ENCODE results near the gene PRR18. TPM values are rescaled to one million over a fixed set of nuclear protein-coding genes. Genes with fewer than 3 reads are reported as not detected.

Gene PRR18
- total and polyA plus RNA-seq, 2 of the 13 experiments (the other 11 are each of a cell fraction or from before 2014, with no cell fraction given), result 0.04 TPM

- Histone ChIP-seq H3K9me3 (ENCODE audit: low read length) (peaks cover 12% of the 10 kb centered on the region; the same call in 1 of the 2 replicates), H4K20me1 (ENCODE audit: insufficient read depth, low read length) (no peaks in the 10 kb centered on the region), H3K4me3 (replicated peaks in 1 of 3; ENCODE audit: insufficient read depth in 1 of 3, low read depth in 2 of 3, low read length in 3 of 3) (peak overlapping the region in 2 of 3 experiments; percentile 21 to 37; a peak in 3 of 6 replicates), H3K79me2 (ENCODE audit: insufficient read depth, low read length) (no peaks in the 10 kb centered on the region), H3K36me3 (replicated peaks in 1 of 2; ENCODE audit: control insufficient read depth in 1 of 2, insufficient read depth in 2 of 2, low read length in 2 of 2) (no peaks in the 10 kb centered on the region), H3K4me2 (ENCODE audit: low read depth, low read length) (peak overlapping the region; percentile 62), H3K4me1 (ENCODE audit: insufficient read depth, low read length) (peaks cover 72% of the 10 kb centered on the region), H3K9ac (ENCODE audit: insufficient read depth, low read depth, low read length) (peak overlapping the region; percentile 33; the same call in 1 of the 2 replicates), H2AFZ (ENCODE audit: low read length) (no peak overlapping the region), H3K27ac (ENCODE audit: extremely low read length, insufficient read depth, low read length) (peak overlapping the region; percentile 18), H3K27me3 (ENCODE audit: control insufficient read depth in 1 of 2, insufficient read depth in 2 of 2, low read length in 2 of 2) (no peaks in the 10 kb centered on the region)
- 17% methylated on average over 4 of the region's 4 CpGs for WGBS (ENCODE audit: low lambda C conversion rate)
- CTCF ChIA-PET (ENCODE audit: low intra/inter-chr PET ratio, low total read pairs), result no interaction called here
- ATAC-seq (peak; percentile 74), FAIRE-seq (no peak), DNase-seq (ENCODE audit: low spot score) (peak; percentile 21)
- BruUV-seq (replicated peaks), result no TSS peak
- in situ Hi-C loops (cut with HindIII; ENCODE audit: extremely low pct_ligation_motif_present, low pct_unique_long_range_greater_than_20kb) (no loop called here), intact Hi-C loops (cut with micrococcal nuclease; ENCODE audit: unreplicated experiment) (no loop called here)
- POLR2A ChIA-PET, result interaction anchor here (1.2 kb wide), 1 partner anchor 9 kb away, joined by 5 read pairs; no protein-coding TSS in a partner anchor
- TF ChIP-seq ZFP41 (CRISPR knock-in tag; IDR thresholded peaks at IDR 0.05; ENCODE audit: borderline replicate concordance) (no peak), ZNF510 (CRISPR knock-in tag; IDR thresholded peaks at IDR 0.05; ENCODE audit: low read depth) (no peak), FOXJ3 (CRISPR knock-in tag; IDR thresholded peaks at IDR 0.05; ENCODE audit: borderline replicate concordance) (peak; percentile 69; the same call in 1 of the 2 replicates), MTF1 (CRISPR knock-in tag; IDR thresholded peaks at IDR 0.05) (no peak), DNMT3B (CRISPR knock-in tag; conservative IDR thresholded peaks at IDR 0.05) (no peak), SIN3A (IDR thresholded peaks at IDR 0.05; ENCODE audit: borderline replicate concordance, low read depth, low read length) (peak; percentile 49; the same call in 1 of the 2 replicates), PHF21A (CRISPR knock-in tag; IDR thresholded peaks at IDR 0.05) (peak; percentile 49), KDM1A (CRISPR knock-in tag; IDR thresholded peaks at IDR 0.05) (no peak), AKAP8 (CRISPR knock-in tag; IDR thresholded peaks at IDR 0.05) (no peak), REPIN1 (CRISPR knock-in tag; IDR thresholded peaks at IDR 0.05; ENCODE audit: borderline replicate concordance, low read depth) (no peak), LCORL (IDR thresholded peaks at IDR 0.05) (no peak), LCORL (CRISPR knock-in tag; IDR thresholded peaks at IDR 0.05) (peak; percentile 43; the same call in 1 of the 2 replicates), RERE (CRISPR knock-in tag; IDR thresholded peaks at IDR 0.05; ENCODE audit: low read depth) (peak; percentile 55; the same call in 1 of the 2 replicates), ZNF317 (CRISPR knock-in tag; IDR thresholded peaks at IDR 0.05) (peak; percentile 45; the same call in 1 of the 2 replicates), EP300 (IDR thresholded peaks at IDR 0.05; ENCODE audit: low read depth in 2 of 2, low read length in 2 of 2) (peak in 1 of 2 experiments; percentile 72; a peak in 2 of 4 replicates), EP300 (CRISPR knock-in tag; IDR thresholded peaks at IDR 0.05; ENCODE audit: borderline replicate concordance) (no peak), BRD4 (CRISPR knock-in tag; IDR thresholded peaks at IDR 0.05) (no peak), RORA (CRISPR knock-in tag; IDR thresholded peaks at IDR 0.05) (peak; percentile 71; the same call in 1 of the 2 replicates)
- TF ChIP-seq, protein P1, sequence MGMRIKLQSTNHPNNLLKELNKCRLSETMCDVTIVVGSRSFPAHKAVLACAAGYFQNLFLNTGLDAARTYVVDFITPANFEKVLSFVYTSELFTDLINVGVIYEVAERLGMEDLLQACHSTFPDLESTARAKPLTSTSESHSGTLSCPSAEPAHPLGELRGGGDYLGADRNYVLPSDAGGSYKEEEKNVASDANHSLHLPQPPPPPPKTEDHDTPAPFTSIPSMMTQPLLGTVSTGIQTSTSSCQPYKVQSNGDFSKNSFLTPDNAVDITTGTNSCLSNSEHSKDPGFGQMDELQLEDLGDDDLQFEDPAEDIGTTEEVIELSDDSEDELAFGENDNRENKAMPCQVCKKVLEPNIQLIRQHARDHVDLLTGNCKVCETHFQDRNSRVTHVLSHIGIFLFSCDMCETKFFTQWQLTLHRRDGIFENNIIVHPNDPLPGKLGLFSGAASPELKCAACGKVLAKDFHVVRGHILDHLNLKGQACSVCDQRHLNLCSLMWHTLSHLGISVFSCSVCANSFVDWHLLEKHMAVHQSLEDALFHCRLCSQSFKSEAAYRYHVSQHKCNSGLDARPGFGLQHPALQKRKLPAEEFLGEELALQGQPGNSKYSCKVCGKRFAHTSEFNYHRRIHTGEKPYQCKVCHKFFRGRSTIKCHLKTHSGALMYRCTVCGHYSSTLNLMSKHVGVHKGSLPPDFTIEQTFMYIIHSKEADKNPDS (CRISPR knock-in tag; IDR thresholded peaks at IDR 0.05), result 0 out of 2 replicates have a peak, but pooled peaks have one; percentile 25
These were observed 43.6 kb upstream of the PRR18 start for GRCh38 chr6:166351715-166352285.

Data from HepG2 (cell line).